HG03342 (cell line): ENCODE measurements around the gene CSF1R.
"Not testable (repeated sequence)": the region's sequence is repeated elsewhere in the genome, so short reads cannot be mapped to it uniquely, and the experiment has no call there.

ENCODE experiments used
- ATAC-seq: cut with Tn5 transposase; IDR thresholded peaks from one replicate; pipeline ENCODE4 v1.9.1; 2021; ENCODE audit warnings: mild to moderate bottlenecking, moderate library complexity; ENCODE audit not compliant: unreplicated experiment

Gene CSF1R

GRCh38 chr5:150105928-150106615 is 19.7 kb upstream of the CSF1R start:
- no peak for ATAC-seq

GRCh38 chr5:150104550-150104870 is 18.2 kb upstream of the CSF1R start:
- ATAC-seq = no peak

- no peak for ATAC-seq
Measured at GRCh38 chr5:150103678-150104549, 17.6 kb upstream of the CSF1R start.

GRCh38 chr5:150101023-150101422 is 14.7 kb upstream of the CSF1R start:
- no peak for ATAC-seq

- ATAC-seq = no peak
Measured at GRCh38 chr5:150097152-150097551, 10.8 kb upstream of the CSF1R start.

GRCh38 chr5:150092159-150092787 is 5.9 kb upstream of the CSF1R start:
- ATAC-seq = no peak

- ATAC-seq = no peak
Measured at GRCh38 chr5:150085191-150085912, 1.0 kb downstream of the CSF1R start.

- ATAC-seq = not testable (repeated sequence)
Measured at GRCh38 chr5:150084754-150085153, 1.6 kb downstream of the CSF1R start.

GRCh38 chr5:150082889-150083288 is 3.5 kb downstream of the CSF1R start:
- ATAC-seq = no peak

- ATAC-seq = peak; percentile 17
Measured at GRCh38 chr5:150082374-150082773, 4.0 kb downstream of the CSF1R start.

- peak; percentile 86 for ATAC-seq
Measured at GRCh38 chr5:150081541-150082283, 4.6 kb downstream of the CSF1R start.

- ATAC-seq = no peak
Measured at GRCh38 chr5:150080696-150081435, 5.5 kb downstream of the CSF1R start.

- ATAC-seq = no peak
Measured at GRCh38 chr5:150079909-150080461, 6.4 kb downstream of the CSF1R start.

- no peak for ATAC-seq
Measured at GRCh38 chr5:150078802-150079689, 7.3 kb downstream of the CSF1R start.

- no peak for ATAC-seq
Measured at GRCh38 chr5:150077996-150078801, 8.2 kb downstream of the CSF1R start.

- ATAC-seq = no peak
Measured at GRCh38 chr5:150077060-150077459, 9.3 kb downstream of the CSF1R start.

GRCh38 chr5:150075806-150076205 is 10.5 kb downstream of the CSF1R start:
- ATAC-seq = no peak

- no peak for ATAC-seq
Measured at GRCh38 chr5:150075233-150075632, 11.1 kb downstream of the CSF1R start.
